Measurements from ENCODE around the gene UGT1A9. TPM values are rescaled to one million over a fixed set of nuclear protein-coding genes. Genes with fewer than 3 reads are reported as not detected.
"Not testable (repeated sequence)": the region's sequence is repeated elsewhere in the genome, so short reads cannot be mapped to it uniquely, and the experiment has no call there.

The UGT1A9 gene
- total and polyA plus RNA-seq, 2 of the 13 experiments (the other 11 are each of a cell fraction or from before 2014, with no cell fraction given): 0.07 TPM; not detected in 1

DNA sequence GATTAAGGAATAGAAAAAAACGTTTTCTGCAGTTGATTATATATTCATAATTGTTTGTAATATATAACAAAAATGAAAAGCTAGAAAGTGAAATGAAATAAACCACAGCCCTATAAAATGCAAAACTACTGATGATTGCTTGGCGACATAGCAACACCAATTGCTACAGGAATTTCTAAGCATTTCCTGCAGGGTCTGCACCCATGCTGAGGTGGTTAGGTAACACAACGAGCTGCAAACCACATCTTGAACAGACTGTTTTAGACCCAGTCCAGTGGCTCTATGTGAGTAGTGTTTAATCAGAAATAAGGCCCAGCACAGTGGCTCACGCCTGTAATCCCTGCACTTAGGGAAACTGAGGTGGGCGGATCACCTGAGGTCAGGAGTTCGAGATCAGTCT lies 17.2 kb upstream of the UGT1A9 start (continued):
- TF ChIP-seq MYNN (CRISPR knock-in tag; IDR thresholded peaks at IDR 0.05; ENCODE audit: low read depth) (no peak), SRF (IDR thresholded peaks at IDR 0.05; ENCODE audit: low read depth, low read length) (no peak)

DNA sequence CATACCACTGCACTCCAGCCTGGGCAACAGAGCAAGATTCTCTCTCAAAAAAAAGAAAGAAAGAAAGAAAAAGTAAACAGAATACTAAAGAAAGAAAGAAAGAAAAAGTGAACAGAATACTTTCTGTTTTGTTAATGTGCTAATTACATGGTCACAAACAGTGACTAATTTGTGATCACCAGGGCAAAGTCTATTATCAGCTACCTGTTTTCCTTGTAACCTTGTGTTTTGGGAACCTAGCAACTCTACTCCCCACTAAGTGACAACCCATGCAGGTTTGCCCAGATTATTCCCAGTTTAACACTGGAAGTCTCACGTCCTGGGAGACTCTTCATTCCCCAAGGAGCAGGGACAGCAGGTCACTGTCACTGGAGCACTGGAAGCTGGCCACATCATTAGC lies 16.7 kb upstream of the UGT1A9 start:
- 20% methylated on average over 1 of the region's 1 CpG for WGBS (ENCODE audit: low lambda C conversion rate)
- ChIA-PET POLR2A (no interaction called here), CTCF (ENCODE audit: low intra/inter-chr PET ratio, low total read pairs) (no interaction called here)

DNA sequence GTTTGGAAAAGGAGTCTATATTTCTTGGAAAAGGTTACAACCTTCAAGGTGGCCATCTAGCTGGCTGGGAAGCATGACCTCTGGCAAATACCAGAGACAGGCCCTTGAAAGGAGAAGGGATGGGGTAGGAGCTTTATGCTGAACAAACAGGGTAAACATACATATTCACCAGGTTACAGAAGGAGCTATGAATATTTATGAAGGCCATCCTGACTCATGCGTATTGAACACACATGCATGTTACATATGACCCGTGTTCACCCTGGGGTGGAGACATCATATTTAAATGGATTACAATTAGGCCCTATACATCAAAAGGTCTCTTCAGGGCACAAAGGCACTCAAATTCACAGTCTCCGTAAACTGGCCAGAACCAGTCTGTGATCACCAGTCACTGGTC lies 15.8 kb upstream of the UGT1A9 start:
- not testable (repeated sequence) for FAIRE-seq; H3K27ac ChIP-seq (ENCODE audit: extremely low read length, insufficient read depth, low read length)

More for the DNA sequence above, 16.7 kb upstream of the UGT1A9 start:
- in situ Hi-C loops (cut with HindIII; ENCODE audit: extremely low pct_ligation_motif_present, low pct_unique_long_range_greater_than_20kb) (no loop called here), intact Hi-C loops (cut with micrococcal nuclease; ENCODE audit: unreplicated experiment) (no loop called here)
- no peaks in the 10 kb centered on the region for H3K36me3 ChIP-seq (replicated peaks in 1 of 2; ENCODE audit: control insufficient read depth in 1 of 2, insufficient read depth in 2 of 2, low read length in 2 of 2)
- no peak overlapping the region for H3K4me2 ChIP-seq (ENCODE audit: low read depth, low read length)
- H3K9ac ChIP-seq (ENCODE audit: insufficient read depth, low read depth, low read length): no peak overlapping the region
- no peaks in the 10 kb centered on the region for H3K27me3 ChIP-seq (ENCODE audit: control insufficient read depth in 1 of 2, insufficient read depth in 2 of 2, low read length in 2 of 2)
- no peaks in the 10 kb centered on the region for H3K9me3 ChIP-seq (ENCODE audit: low read length)
- no peak overlapping the region for H3K27ac ChIP-seq (ENCODE audit: extremely low read length, insufficient read depth, low read length)
- H4K20me1 ChIP-seq (ENCODE audit: insufficient read depth, low read length): no peaks in the 10 kb centered on the region
- TF ChIP-seq ZNF337 (CRISPR knock-in tag; IDR thresholded peaks at IDR 0.05; ENCODE audit: borderline replicate concordance, low read depth) (no peak), CHCHD3 (CRISPR knock-in tag; IDR thresholded peaks at IDR 0.05) (no peak), JUND (CRISPR knock-in tag; IDR thresholded peaks at IDR 0.05) (no peak)
- TF ChIP-seq, protein P1, sequence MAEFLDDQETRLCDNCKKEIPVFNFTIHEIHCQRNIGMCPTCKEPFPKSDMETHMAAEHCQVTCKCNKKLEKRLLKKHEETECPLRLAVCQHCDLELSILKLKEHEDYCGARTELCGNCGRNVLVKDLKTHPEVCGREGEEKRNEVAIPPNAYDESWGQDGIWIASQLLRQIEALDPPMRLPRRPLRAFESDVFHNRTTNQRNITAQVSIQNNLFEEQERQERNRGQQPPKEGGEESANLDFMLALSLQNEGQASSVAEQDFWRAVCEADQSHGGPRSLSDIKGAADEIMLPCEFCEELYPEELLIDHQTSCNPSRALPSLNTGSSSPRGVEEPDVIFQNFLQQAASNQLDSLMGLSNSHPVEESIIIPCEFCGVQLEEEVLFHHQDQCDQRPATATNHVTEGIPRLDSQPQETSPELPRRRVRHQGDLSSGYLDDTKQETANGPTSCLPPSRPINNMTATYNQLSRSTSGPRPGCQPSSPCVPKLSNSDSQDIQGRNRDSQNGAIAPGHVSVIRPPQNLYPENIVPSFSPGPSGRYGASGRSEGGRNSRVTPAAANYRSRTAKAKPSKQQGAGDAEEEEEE (CRISPR knock-in tag; IDR thresholded peaks at IDR 0.05; ENCODE audit: borderline replicate concordance): no peak
- TF ChIP-seq, protein P2, sequence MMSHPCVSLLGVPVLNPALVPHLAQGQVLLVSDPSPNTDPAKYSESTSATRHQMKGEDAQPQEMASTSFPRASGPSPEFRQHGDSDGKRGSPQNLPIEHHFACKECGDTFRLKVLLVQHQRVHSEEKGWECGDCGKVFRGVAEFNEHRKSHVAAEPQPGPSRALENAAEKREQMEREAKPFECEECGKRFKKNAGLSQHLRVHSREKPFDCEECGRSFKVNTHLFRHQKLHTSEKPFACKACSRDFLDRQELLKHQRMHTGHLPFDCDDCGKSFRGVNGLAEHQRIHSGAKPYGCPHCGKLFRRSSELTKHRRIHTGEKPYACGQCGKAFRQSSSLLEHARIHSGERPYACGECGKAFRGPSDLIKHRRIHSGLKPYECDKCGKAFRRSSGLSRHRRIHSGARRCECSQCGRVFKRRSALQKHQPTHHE (CRISPR knock-in tag; IDR thresholded peaks at IDR 0.05; ENCODE audit: borderline replicate concordance): no peak
- TF ChIP-seq, protein P3, sequence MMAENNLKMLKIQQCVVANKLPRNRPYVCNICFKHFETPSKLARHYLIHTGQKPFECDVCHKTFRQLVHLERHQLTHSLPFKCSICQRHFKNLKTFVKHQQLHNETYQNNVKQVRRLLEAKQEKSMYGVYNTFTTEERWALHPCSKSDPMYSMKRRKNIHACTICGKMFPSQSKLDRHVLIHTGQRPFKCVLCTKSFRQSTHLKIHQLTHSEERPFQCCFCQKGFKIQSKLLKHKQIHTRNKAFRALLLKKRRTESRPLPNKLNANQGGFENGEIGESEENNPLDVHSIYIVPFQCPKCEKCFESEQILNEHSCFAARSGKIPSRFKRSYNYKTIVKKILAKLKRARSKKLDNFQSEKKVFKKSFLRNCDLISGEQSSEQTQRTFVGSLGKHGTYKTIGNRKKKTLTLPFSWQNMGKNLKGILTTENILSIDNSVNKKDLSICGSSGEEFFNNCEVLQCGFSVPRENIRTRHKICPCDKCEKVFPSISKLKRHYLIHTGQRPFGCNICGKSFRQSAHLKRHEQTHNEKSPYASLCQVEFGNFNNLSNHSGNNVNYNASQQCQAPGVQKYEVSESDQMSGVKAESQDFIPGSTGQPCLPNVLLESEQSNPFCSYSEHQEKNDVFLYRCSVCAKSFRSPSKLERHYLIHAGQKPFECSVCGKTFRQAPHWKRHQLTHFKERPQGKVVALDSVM (CRISPR knock-in tag; IDR thresholded peaks at IDR 0.05): no peak
- ATAC-seq (no peak), FAIRE-seq (no peak), DNase-seq (ENCODE audit: low spot score) (no peak)
- no TSS peak for BruUV-seq (replicated peaks)
- no peaks in the 10 kb centered on the region for H3K4me1 ChIP-seq (ENCODE audit: insufficient read depth, low read length)
- no peaks in the 10 kb centered on the region for H3K79me2 ChIP-seq (ENCODE audit: insufficient read depth, low read length)
- no peak overlapping the region for H3K4me3 ChIP-seq (replicated peaks in 1 of 3; ENCODE audit: insufficient read depth in 1 of 3, low read depth in 2 of 3, low read length in 3 of 3)
- H2AFZ ChIP-seq (ENCODE audit: low read length): no peak overlapping the region

More for the DNA sequence above, 15.8 kb upstream of the UGT1A9 start:
- H3K9me3 ChIP-seq (ENCODE audit: low read length); H3K4me3 ChIP-seq (replicated peaks in 1 of 3; ENCODE audit: insufficient read depth in 1 of 3, low read depth in 2 of 3, low read length in 3 of 3); H2AFZ ChIP-seq (ENCODE audit: low read length); H3K4me2 ChIP-seq (ENCODE audit: low read depth, low read length); intact Hi-C loops (cut with micrococcal nuclease; ENCODE audit: unreplicated experiment); DNase-seq (ENCODE audit: low spot score); H4K20me1 ChIP-seq (ENCODE audit: insufficient read depth, low read length); POLR2A ChIA-PET; H3K9ac ChIP-seq (ENCODE audit: insufficient read depth, low read depth, low read length); CTCF ChIA-PET (ENCODE audit: low intra/inter-chr PET ratio, low total read pairs); H3K4me1 ChIP-seq (ENCODE audit: insufficient read depth, low read length); ATAC-seq; H3K27me3 ChIP-seq (ENCODE audit: control insufficient read depth in 1 of 2, insufficient read depth in 2 of 2, low read length in 2 of 2); H3K36me3 ChIP-seq (replicated peaks in 1 of 2; ENCODE audit: control insufficient read depth in 1 of 2, insufficient read depth in 2 of 2, low read length in 2 of 2); H3K79me2 ChIP-seq (ENCODE audit: insufficient read depth, low read length); BruUV-seq (replicated peaks); in situ Hi-C loops (cut with HindIII; ENCODE audit: extremely low pct_ligation_motif_present, low pct_unique_long_range_greater_than_20kb): not testable (repeated sequence)
- 79% methylated on average over 3 of the region's 3 CpGs for WGBS (ENCODE audit: low lambda C conversion rate)
